Upper lobe of right lung (tissue), 1 donor: ENCODE measurements around the gene COX7A2. TPM values are rescaled to one million over a fixed set of nuclear protein-coding genes. Genes with fewer than 3 reads are reported as not detected.

Experiments used
- ATAC-seq: fragments of 200-7000 bp; cut with Tn5 transposase; one replicate; pipeline ENCODE4 v1.9.1; 2020; ENCODE audit warnings: mild to moderate bottlenecking, moderate library complexity
- DNase-seq: peaks from one replicate; pipeline ENCODE4 v3.0.0-alpha.2; 2020
- H3K27ac ChIP-seq: fragments of 200-600 bp; one replicate; pipeline ENCODE4 v1.8.0; 2022
- H3K27me3 ChIP-seq: fragments of 200-600 bp; one replicate; pipeline ENCODE4 v1.8.0; 2022; ENCODE audit warnings: mild to moderate bottlenecking
- H3K36me3 ChIP-seq: fragments of 200-600 bp; one replicate; pipeline ENCODE4 v1.8.0; 2022
- H3K4me1 ChIP-seq: fragments of 200-600 bp; one replicate; pipeline ENCODE4 v1.8.0; 2022
- H3K4me3 ChIP-seq: fragments of 200-600 bp; one replicate; pipeline ENCODE4 v1.8.0; 2022; ENCODE audit warnings: mild to moderate bottlenecking
- H3K9me3 ChIP-seq: fragments of 200-600 bp; one replicate; pipeline ENCODE4 v1.8.0; 2022
- CTCF ChIP-seq: fragments of 200-600 bp; IDR thresholded peaks from one replicate; pipeline ENCODE4 v1.8.0; 2022; ENCODE audit warnings: antibody characterized with exemption
- intact Hi-C: fragments of 100-400 bp; cut with DNase I; formaldehyde crosslinking; loops from one replicate; pipeline ENCODE4 v1.11.0; 2022
- total RNA-seq: library from RNA; stranded (reverse); fragmentation: NEBNext Ultra II Directional; extraction: Animal tissue kit (Norgen Biotek cat#: 25700); gene quantifications from one replicate; pipeline ENCODE4 v1.2.1, GENCODE V29; 2021
- donor health status: DM: no; HTN: yes; CAD: no; lungs with severe emphysema.

The COX7A2 gene
- total RNA-seq, 1 donor from 2014 or later, result 240 TPM

- intact Hi-C loops, result no loop called here
- no peak for DNase-seq
- Histone ChIP-seq H3K36me3 (no peaks in the 10 kb centered on the region), H3K4me3 (no peak overlapping the region), H3K4me1 (peaks cover 67% of the 10 kb centered on the region), H3K27ac (no peak overlapping the region), H3K9me3 (no peaks in the 10 kb centered on the region), H3K27me3 (no peaks in the 10 kb centered on the region)
- ATAC-seq, result peak; percentile 51
- TF ChIP-seq CTCF, result no peak
Measured at GRCh38 chr6:75278474-75279077, 35.0 kb upstream of the COX7A2 start.

GRCh38 chr6:75275067-75275466, 31.5 kb upstream of the COX7A2 start:
- Histone ChIP-seq H3K4me1 (peaks cover 69% of the 10 kb centered on the region), H3K9me3 (no peaks in the 10 kb centered on the region), H3K27me3 (no peaks in the 10 kb centered on the region), H3K4me3 (no peak overlapping the region), H3K27ac (no peak overlapping the region), H3K36me3 (peaks cover 5% of the 10 kb centered on the region)
- intact Hi-C loops, result no loop called here
- ATAC-seq (no peak), DNase-seq (no peak)
- TF ChIP-seq CTCF, result no peak

GRCh38 chr6:75273009-75273408, 29.4 kb upstream of the COX7A2 start:
- intact Hi-C loops, result no loop called here
- Histone ChIP-seq H3K27ac (peak overlapping the region; percentile 78), H3K9me3 (no peaks in the 10 kb centered on the region), H3K4me3 (no peak overlapping the region), H3K27me3 (no peaks in the 10 kb centered on the region), H3K36me3 (peaks cover 5% of the 10 kb centered on the region), H3K4me1 (peaks cover 52% of the 10 kb centered on the region)
- no peak for TF ChIP-seq CTCF
- no peak for DNase-seq
- ATAC-seq, result peak; percentile 64

- peaks cover 5% of the 10 kb centered on the region for H3K36me3 ChIP-seq
- no peak for TF ChIP-seq CTCF
- DNase-seq (no peak), ATAC-seq (peak; percentile 59)
- no peaks in the 10 kb centered on the region for H3K27me3 ChIP-seq
- H3K9me3 ChIP-seq, result no peaks in the 10 kb centered on the region
- intact Hi-C loops, result no loop called here
- H3K4me1 ChIP-seq, result peaks cover 54% of the 10 kb centered on the region
- H3K4me3 ChIP-seq, result no peak overlapping the region
- H3K27ac ChIP-seq, result peak overlapping the region; percentile 78
Measured at GRCh38 chr6:75272145-75272840, 28.7 kb upstream of the COX7A2 start.

- no peak for TF ChIP-seq CTCF
- Histone ChIP-seq H3K4me1 (peaks cover 38% of the 10 kb centered on the region), H3K4me3 (no peak overlapping the region), H3K27me3 (no peaks in the 10 kb centered on the region), H3K27ac (no peak overlapping the region), H3K36me3 (peaks cover 25% of the 10 kb centered on the region), H3K9me3 (no peaks in the 10 kb centered on the region)
- intact Hi-C loops, result loop anchor here (10.0 kb wide), 1 partner anchor 256 kb away; no protein-coding TSS in a partner anchor
- no peak for DNase-seq
- no peak for ATAC-seq
Measured at GRCh38 chr6:75268988-75269354, 25.4 kb upstream of the COX7A2 start.
